DMS153 (cell line): Measurements from ENCODE around the gene CSTF2.

Experiments
- DNase-seq: peaks from one replicate; lab custom pipeline; 2025; lab: John Stamatoyannopoulos, UW

The CSTF2 gene

GRCh38 chrX:100871594-100872560, 51.7 kb downstream of the CSTF2 start:
- DNase-seq, result no peak

GRCh38 chrX:100874325-100874724, 54.1 kb downstream of the CSTF2 start, which contains the start of gene NOX1:
TSS of gene NOX1 (minus strand) at chrX:100874359. CDS start at chrX:100874139, 220 bp downstream.
- no peak for DNase-seq

- no peak for DNase-seq
Measured at GRCh38 chrX:100880368-100880767, 60.2 kb downstream of the CSTF2 start.

DNA sequence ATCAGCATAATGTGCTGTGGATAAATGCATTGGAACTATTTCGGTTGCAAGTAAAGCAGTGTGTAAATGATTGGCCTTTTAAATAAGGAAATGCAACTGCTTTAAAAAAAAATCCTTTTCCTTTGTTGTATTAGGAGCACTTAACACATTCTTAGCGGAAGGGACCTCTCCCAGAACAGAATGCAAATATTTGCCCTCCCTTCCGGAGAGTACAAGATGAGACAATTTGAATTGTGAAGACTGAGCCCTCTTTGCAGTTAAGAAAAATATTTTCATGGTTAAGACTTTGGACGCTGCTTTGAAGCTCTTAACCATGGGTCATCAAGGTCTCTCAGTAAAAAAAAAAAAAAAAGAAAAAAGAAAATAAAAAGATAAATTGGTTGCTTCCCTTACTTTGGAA, 63.5 kb downstream of the CSTF2 start:
- DNase-seq, result no peak
